Liver (tissue), 9 donors: ENCODE results near the gene SH2D4B. TPM values are rescaled to one million over a fixed set of nuclear protein-coding genes. Genes with fewer than 3 reads are reported as not detected.

Source experiments
- DNase-seq: peaks from one replicate; pipeline ENCODE4 v3.0.0-alpha.2; 2017; ENCODE audit warnings: low spot score
- H3K27ac ChIP-seq, 2 donors: one replicate each; pipeline ENCODE4 v1.7.0; 2013; ENCODE audit warnings: inconsistent platforms in 2 of 2, low read length in 2 of 2, control low read depth in 1 of 2, low read depth in 1 of 2, mild to moderate bottlenecking in 1 of 2
- H3K27me3 ChIP-seq, 4 donors: one replicate each; pipeline versions ENCODE4 v1.6.1 to v1.7.0; 2013; ENCODE audit warnings: low read length in 3 of 4, inconsistent platforms in 1 of 4, mild to moderate bottlenecking in 1 of 4, moderate library complexity in 1 of 4; ENCODE audit not compliant: control insufficient read depth in 4 of 4, insufficient read depth in 4 of 4
- H3K36me3 ChIP-seq, 4 donors: one replicate each; pipeline versions ENCODE4 v1.6.1 to v1.7.0; 2013; ENCODE audit warnings: low read length in 3 of 4, mild to moderate bottlenecking in 3 of 4, low read depth in 1 of 4, moderate library complexity in 1 of 4; ENCODE audit not compliant: control insufficient read depth in 4 of 4, insufficient read depth in 3 of 4
- H3K4me1 ChIP-seq, 4 donors: one replicate each; pipeline versions ENCODE4 v1.6.1 to v1.7.0; 2013; ENCODE audit warnings: low read length in 3 of 4, mild to moderate bottlenecking in 3 of 4, moderate library complexity in 1 of 4; ENCODE audit not compliant: control insufficient read depth in 4 of 4, insufficient read depth in 4 of 4
- H3K4me3 ChIP-seq, 3 donors: one replicate each; pipeline versions ENCODE4 v1.6.1 to v1.7.0; 2013; ENCODE audit warnings: low read length in 3 of 3, control low read depth in 1 of 3, low read depth in 1 of 3, mild to moderate bottlenecking in 1 of 3
- H3K9ac ChIP-seq, 2 donors: one replicate each; pipeline ENCODE4 v1.7.0; 2013; ENCODE audit warnings: low read length in 2 of 2, mild to moderate bottlenecking in 2 of 2, moderate library complexity in 2 of 2, control low read depth in 1 of 2, low read depth in 1 of 2
- H3K9me3 ChIP-seq, 4 donors: one replicate each; pipeline versions ENCODE4 v1.6.1 to v1.7.0; 2013; ENCODE audit warnings: low read length in 3 of 4; ENCODE audit not compliant: control insufficient read depth in 4 of 4
- EGR1 ChIP-seq, 2 donors: IDR thresholded peaks; 2 replicates each; pipeline ENCODE4 v1.6.1; 2016 to 2018; ENCODE audit warnings: antibody characterized with exemption in 2 of 2, low read depth in 2 of 2
- FOXA1 ChIP-seq: IDR thresholded peaks from 2 replicates; pipeline ENCODE4 v1.6.1; 2016; ENCODE audit warnings: antibody characterized with exemption
- FOXA2 ChIP-seq: IDR thresholded peaks from 2 replicates; pipeline ENCODE4 v1.6.1; 2016; ENCODE audit warnings: antibody characterized with exemption
- GABPA ChIP-seq, 2 donors: IDR thresholded peaks in 1 of 2; conservative IDR thresholded peaks in 1 of 2; 2 replicates each; pipeline ENCODE4 v1.6.1; 2016; ENCODE audit warnings: antibody characterized with exemption in 2 of 2, mild to moderate bottlenecking in 1 of 2, moderate library complexity in 1 of 2
- HNF4A ChIP-seq, 2 donors: conservative IDR thresholded peaks; 2 replicates each; pipeline ENCODE4 v1.6.1; 2016; ENCODE audit warnings: antibody characterized with exemption in 2 of 2, mild to moderate bottlenecking in 2 of 2
- HNF4G ChIP-seq: IDR thresholded peaks from 2 replicates; pipeline ENCODE4 v1.6.1; 2016; ENCODE audit warnings: antibody characterized with exemption
- JUND ChIP-seq, 2 donors: IDR thresholded peaks; 2 replicates each; pipeline ENCODE4 v1.6.1; 2016; ENCODE audit warnings: antibody characterized with exemption in 2 of 2
- NR2F2 ChIP-seq: IDR thresholded peaks from 2 replicates; pipeline ENCODE4 v1.6.1; 2016; ENCODE audit warnings: antibody characterized with exemption
- RAD21 ChIP-seq, 2 donors: IDR thresholded peaks; 2 replicates each; pipeline ENCODE4 v1.6.1; 2016; ENCODE audit warnings: antibody characterized with exemption in 2 of 2, mild to moderate bottlenecking in 2 of 2
- RXRA ChIP-seq, 2 donors: IDR thresholded peaks; 2 replicates each; pipeline ENCODE4 v1.6.1; 2017 to 2018; ENCODE audit warnings: antibody characterized with exemption in 2 of 2, mild to moderate bottlenecking in 1 of 2
- SP1 ChIP-seq: IDR thresholded peaks from 2 replicates; pipeline ENCODE4 v1.6.1; 2018; ENCODE audit warnings: antibody characterized with exemption, mild to moderate bottlenecking
- TAF1 ChIP-seq: conservative IDR thresholded peaks from 2 replicates; pipeline ENCODE4 v1.6.1; 2016; ENCODE audit warnings: antibody characterized with exemption, mild to moderate bottlenecking
- YY1 ChIP-seq: IDR thresholded peaks from 2 replicates; pipeline ENCODE4 v1.6.1; 2016; ENCODE audit warnings: antibody characterized with exemption, mild to moderate bottlenecking
- WGBS: extraction: QIAGEN DNeasy Blood & Tissue Kit; methylation state at CpG from one replicate; pipeline ENCODE4 v1.1.7; 2013; 5-methylcytosine and 5-hydroxymethylcytosine counted together
- polyA plus RNA-seq, 2 donors: library from polyadenylated mRNA; stranded (reverse) in 1 of 2; unstranded in 1 of 2; fragments of 200-250 nt in 1 of 2; fragments of >200 nt in 1 of 2; fragmentation: Nextera tagmentation in 1 of 2; extraction: Ambion mirVana in 1 of 2; gene quantifications; one replicate each; pipeline versions ENCODE4 v1.2.1 to v1.2.3, GENCODE V29; 2013 to 2015
- total RNA-seq, 2 donors: library from RNA; depleted of rRNA; stranded (reverse); fragments of >200 nt; gene quantifications; one replicate each; pipeline ENCODE4 v1.2.3, GENCODE V29; 2014
- TF ChIP-seq, protein P1 (sequence below): IDR thresholded peaks from 2 replicates; pipeline ENCODE4 v1.6.1; 2016; ENCODE audit warnings: antibody characterized with exemption, mild to moderate bottlenecking
- TF ChIP-seq, protein P2 (sequence below): IDR thresholded peaks from 2 replicates; pipeline ENCODE4 v1.6.1; 2016; ENCODE audit warnings: antibody characterized with exemption
- TF ChIP-seq, protein P3 (sequence below): fragments of 150-350 bp; IDR thresholded peaks from 2 replicates; pipeline ENCODE4 v1.5.1; 2017; ENCODE audit warnings: improper control_type of control experiment, low read depth, low read length; ENCODE audit not compliant: missing input control
- TF ChIP-seq, protein P4 (sequence below): IDR thresholded peaks from 2 replicates; pipeline ENCODE4 v1.6.1; 2016; ENCODE audit warnings: antibody characterized with exemption
- TF ChIP-seq, protein P5 (sequence below): IDR thresholded peaks from 2 replicates; pipeline ENCODE4 v1.6.1; 2016; ENCODE audit warnings: antibody characterized with exemption
- donor health status: healthy.
- donor health status: healthy.
- donor health status: healthy.
- donor health status: healthy.
- donor health status: healthy.

SH2D4B gene
- total and polyA plus RNA-seq, 4 donors: 0.19 TPM; not detected in 3

DNA sequence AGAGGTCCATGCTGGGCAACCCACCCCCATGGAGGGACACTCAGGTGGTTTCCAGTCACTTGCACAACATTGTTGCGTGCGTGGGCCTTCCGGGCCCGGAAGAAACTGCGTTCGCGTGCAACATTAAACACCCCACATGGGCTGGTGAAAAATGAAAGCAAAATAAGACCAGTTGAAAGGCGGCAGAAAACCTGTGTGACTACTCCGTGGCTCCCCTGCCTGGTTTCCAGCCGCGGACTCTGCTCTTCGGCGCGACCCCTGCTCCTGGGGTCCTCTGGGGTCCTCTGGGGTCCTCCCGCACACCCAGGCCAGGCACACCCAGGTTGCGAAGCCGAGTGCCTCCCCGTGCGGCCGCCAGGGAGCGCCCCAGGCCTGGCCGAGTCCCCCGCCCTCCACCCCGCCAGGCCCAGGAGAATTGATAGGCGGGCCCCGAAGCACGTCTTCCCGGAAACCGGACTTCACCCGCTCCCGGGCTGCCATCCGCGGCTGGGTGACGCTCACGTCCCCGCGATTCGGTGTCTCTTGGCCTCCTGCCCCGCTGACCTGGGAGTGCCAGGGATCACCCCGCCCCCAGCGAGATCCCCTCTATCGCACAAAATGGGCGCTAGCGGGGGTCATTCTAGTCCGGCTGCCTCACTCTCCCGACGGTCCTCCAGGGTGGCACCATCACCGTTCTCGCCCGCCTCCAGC is 1.9 kb upstream of the SH2D4B start:
- peak overlapping the region; percentile 58 to 91 for H3K9ac ChIP-seq
- DNase-seq: peak; percentile 76
- TF ChIP-seq, protein P1, sequence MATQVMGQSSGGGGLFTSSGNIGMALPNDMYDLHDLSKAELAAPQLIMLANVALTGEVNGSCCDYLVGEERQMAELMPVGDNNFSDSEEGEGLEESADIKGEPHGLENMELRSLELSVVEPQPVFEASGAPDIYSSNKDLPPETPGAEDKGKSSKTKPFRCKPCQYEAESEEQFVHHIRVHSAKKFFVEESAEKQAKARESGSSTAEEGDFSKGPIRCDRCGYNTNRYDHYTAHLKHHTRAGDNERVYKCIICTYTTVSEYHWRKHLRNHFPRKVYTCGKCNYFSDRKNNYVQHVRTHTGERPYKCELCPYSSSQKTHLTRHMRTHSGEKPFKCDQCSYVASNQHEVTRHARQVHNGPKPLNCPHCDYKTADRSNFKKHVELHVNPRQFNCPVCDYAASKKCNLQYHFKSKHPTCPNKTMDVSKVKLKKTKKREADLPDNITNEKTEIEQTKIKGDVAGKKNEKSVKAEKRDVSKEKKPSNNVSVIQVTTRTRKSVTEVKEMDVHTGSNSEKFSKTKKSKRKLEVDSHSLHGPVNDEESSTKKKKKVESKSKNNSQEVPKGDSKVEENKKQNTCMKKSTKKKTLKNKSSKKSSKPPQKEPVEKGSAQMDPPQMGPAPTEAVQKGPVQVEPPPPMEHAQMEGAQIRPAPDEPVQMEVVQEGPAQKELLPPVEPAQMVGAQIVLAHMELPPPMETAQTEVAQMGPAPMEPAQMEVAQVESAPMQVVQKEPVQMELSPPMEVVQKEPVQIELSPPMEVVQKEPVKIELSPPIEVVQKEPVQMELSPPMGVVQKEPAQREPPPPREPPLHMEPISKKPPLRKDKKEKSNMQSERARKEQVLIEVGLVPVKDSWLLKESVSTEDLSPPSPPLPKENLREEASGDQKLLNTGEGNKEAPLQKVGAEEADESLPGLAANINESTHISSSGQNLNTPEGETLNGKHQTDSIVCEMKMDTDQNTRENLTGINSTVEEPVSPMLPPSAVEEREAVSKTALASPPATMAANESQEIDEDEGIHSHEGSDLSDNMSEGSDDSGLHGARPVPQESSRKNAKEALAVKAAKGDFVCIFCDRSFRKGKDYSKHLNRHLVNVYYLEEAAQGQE: peak; percentile 70
- TF ChIP-seq JUND (IDR thresholded peaks at IDR 0.05) (no peak), HNF4A (conservative IDR thresholded peaks at IDR 0.05) (peak in 1 of 2 donors; percentile 35), RAD21 (IDR thresholded peaks at IDR 0.05) (peak; percentile 78 to 80), GABPA (IDR thresholded peaks at IDR 0.05 in 1 of 2, conservative IDR thresholded peaks at IDR 0.05 in 1 of 2) (peak in 1 of 2 donors; percentile 48), YY1 (peak; percentile 81), RXRA (IDR thresholded peaks at IDR 0.05) (peak in 1 of 2 donors; percentile 24), TAF1 (peak; percentile 16), SP1 (peak; percentile 28), NR2F2 (peak; percentile 37), HNF4G (no peak), EGR1 (IDR thresholded peaks at IDR 0.05; ENCODE audit: low read depth in 2 of 2) (no peak), FOXA1 (peak; percentile 15), FOXA2 (no peak)
- TF ChIP-seq, protein P2, sequence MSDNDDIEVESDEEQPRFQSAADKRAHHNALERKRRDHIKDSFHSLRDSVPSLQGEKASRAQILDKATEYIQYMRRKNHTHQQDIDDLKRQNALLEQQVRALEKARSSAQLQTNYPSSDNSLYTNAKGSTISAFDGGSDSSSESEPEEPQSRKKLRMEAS: no peak
- TF ChIP-seq, protein P3, sequence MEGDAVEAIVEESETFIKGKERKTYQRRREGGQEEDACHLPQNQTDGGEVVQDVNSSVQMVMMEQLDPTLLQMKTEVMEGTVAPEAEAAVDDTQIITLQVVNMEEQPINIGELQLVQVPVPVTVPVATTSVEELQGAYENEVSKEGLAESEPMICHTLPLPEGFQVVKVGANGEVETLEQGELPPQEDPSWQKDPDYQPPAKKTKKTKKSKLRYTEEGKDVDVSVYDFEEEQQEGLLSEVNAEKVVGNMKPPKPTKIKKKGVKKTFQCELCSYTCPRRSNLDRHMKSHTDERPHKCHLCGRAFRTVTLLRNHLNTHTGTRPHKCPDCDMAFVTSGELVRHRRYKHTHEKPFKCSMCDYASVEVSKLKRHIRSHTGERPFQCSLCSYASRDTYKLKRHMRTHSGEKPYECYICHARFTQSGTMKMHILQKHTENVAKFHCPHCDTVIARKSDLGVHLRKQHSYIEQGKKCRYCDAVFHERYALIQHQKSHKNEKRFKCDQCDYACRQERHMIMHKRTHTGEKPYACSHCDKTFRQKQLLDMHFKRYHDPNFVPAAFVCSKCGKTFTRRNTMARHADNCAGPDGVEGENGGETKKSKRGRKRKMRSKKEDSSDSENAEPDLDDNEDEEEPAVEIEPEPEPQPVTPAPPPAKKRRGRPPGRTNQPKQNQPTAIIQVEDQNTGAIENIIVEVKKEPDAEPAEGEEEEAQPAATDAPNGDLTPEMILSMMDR: peak; percentile 61
- TF ChIP-seq, protein P4, sequence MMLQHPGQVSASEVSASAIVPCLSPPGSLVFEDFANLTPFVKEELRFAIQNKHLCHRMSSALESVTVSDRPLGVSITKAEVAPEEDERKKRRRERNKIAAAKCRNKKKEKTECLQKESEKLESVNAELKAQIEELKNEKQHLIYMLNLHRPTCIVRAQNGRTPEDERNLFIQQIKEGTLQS: no peak
- TF ChIP-seq, protein P5, sequence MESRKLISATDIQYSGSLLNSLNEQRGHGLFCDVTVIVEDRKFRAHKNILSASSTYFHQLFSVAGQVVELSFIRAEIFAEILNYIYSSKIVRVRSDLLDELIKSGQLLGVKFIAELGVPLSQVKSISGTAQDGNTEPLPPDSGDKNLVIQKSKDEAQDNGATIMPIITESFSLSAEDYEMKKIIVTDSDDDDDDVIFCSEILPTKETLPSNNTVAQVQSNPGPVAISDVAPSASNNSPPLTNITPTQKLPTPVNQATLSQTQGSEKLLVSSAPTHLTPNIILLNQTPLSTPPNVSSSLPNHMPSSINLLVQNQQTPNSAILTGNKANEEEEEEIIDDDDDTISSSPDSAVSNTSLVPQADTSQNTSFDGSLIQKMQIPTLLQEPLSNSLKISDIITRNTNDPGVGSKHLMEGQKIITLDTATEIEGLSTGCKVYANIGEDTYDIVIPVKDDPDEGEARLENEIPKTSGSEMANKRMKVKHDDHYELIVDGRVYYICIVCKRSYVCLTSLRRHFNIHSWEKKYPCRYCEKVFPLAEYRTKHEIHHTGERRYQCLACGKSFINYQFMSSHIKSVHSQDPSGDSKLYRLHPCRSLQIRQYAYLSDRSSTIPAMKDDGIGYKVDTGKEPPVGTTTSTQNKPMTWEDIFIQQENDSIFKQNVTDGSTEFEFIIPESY: no peak
- H3K27me3 ChIP-seq: no peaks in the 10 kb centered on the region
- H3K36me3 ChIP-seq: no peaks in the 10 kb centered on the region
- 18% methylated on average over 50 of the region's 50 CpGs for WGBS
- H3K27ac ChIP-seq: peak overlapping the region; percentile 74 to 82
- H3K4me3 ChIP-seq: peak overlapping the region; percentile 51 to 66 (median 52)
- no peaks in the 10 kb centered on the region for H3K9me3 ChIP-seq
- H3K4me1 ChIP-seq: peaks cover 0 to 10% (median 6%) of the 10 kb centered on the region in 4 donors
